Loucy (cell line): ENCODE data around the gene EIF4E2.

Experiments
- H2AFZ ChIP-seq: fragments of 200-600 bp; sonication (generic); 2 replicates; pipeline ENCODE4 v1.6.0; 2016; ENCODE audit warnings: antibody characterized with exemption, mild to moderate bottlenecking, low read length, moderate library complexity
- H3F3A ChIP-seq: fragments of 200-600 bp; 2 replicates; pipeline ENCODE4 v1.6.0; 2016; ENCODE audit warnings: antibody characterized with exemption, low read depth, mild to moderate bottlenecking
- H3K27me3 ChIP-seq: fragments of 200-600 bp; sonication (generic); 2 replicates; pipeline ENCODE4 v1.6.1; 2014; ENCODE audit warnings: low read length, mild to moderate bottlenecking; ENCODE audit not compliant: insufficient read depth, poor library complexity, severe bottlenecking
- H3K36me3 ChIP-seq: fragments of 200-600 bp; sonication (generic); 2 replicates; pipeline ENCODE4 v1.6.1; 2016; ENCODE audit warnings: low read length; ENCODE audit not compliant: insufficient read depth
- H3K4me1 ChIP-seq: fragments of 200-600 bp; sonication (generic); 2 replicates; pipeline ENCODE4 v1.5.1; 2014; ENCODE audit warnings: low read length, mild to moderate bottlenecking; ENCODE audit not compliant: insufficient read depth, poor library complexity, severe bottlenecking
- H3K4me2 ChIP-seq: fragments of 200-600 bp; sonication (generic); 2 replicates; pipeline ENCODE4 v1.6.0; 2014; ENCODE audit warnings: antibody characterized with exemption, low read length, low read depth, mild to moderate bottlenecking; ENCODE audit not compliant: poor library complexity, severe bottlenecking
- H3K4me3 ChIP-seq: fragments of 200-600 bp; sonication (generic); 2 replicates; pipeline ENCODE4 v1.5.1; 2014; ENCODE audit warnings: low read length, mild to moderate bottlenecking, mixed read lengths; ENCODE audit not compliant: poor library complexity, severe bottlenecking
- H3K79me2 ChIP-seq: fragments of 200-600 bp; sonication (generic); 2 replicates; pipeline ENCODE4 v1.6.1; 2014; ENCODE audit warnings: low read length; ENCODE audit not compliant: insufficient read depth
- H3K9ac ChIP-seq: fragments of 200-600 bp; sonication (generic); 2 replicates; pipeline ENCODE4 v1.6.0; 2014; ENCODE audit warnings: mild to moderate bottlenecking, low read depth, low read length, moderate library complexity; ENCODE audit not compliant: poor library complexity, severe bottlenecking
- H3K9me2 ChIP-seq: fragments of 200-600 bp; sonication (generic); replicated peaks from 2 replicates; pipeline ENCODE4 v1.6.1; 2016; ENCODE audit warnings: low read depth, low read length, mixed read lengths
- H3K9me3 ChIP-seq: fragments of 200-600 bp; sonication (generic); 2 replicates; pipeline ENCODE4 v1.6.1; 2014; ENCODE audit warnings: mild to moderate bottlenecking, antibody characterized with exemption, low read length, low read depth; ENCODE audit not compliant: insufficient read depth
- H4K20me1 ChIP-seq: fragments of 200-600 bp; sonication (generic); 2 replicates; pipeline ENCODE4 v1.6.0; 2014; ENCODE audit warnings: antibody characterized with exemption, low read length, mild to moderate bottlenecking; ENCODE audit not compliant: insufficient read depth, poor library complexity, severe bottlenecking
- EZH2phosphoT487 ChIP-seq: fragments of 200-600 bp; IDR thresholded peaks from 2 replicates; pipeline ENCODE4 v1.6.1; 2018; ENCODE audit warnings: antibody characterized with exemption, mild to moderate bottlenecking, moderate library complexity, borderline replicate concordance
- TF ChIP-seq, protein P1 (sequence below): fragments of 200-600 bp; sonication (generic); conservative IDR thresholded peaks from 2 replicates; pipeline ENCODE4 v1.5.1; 2014; ENCODE audit warnings: mild to moderate bottlenecking, antibody characterized with exemption, low read length

Gene EIF4E2

DNA sequence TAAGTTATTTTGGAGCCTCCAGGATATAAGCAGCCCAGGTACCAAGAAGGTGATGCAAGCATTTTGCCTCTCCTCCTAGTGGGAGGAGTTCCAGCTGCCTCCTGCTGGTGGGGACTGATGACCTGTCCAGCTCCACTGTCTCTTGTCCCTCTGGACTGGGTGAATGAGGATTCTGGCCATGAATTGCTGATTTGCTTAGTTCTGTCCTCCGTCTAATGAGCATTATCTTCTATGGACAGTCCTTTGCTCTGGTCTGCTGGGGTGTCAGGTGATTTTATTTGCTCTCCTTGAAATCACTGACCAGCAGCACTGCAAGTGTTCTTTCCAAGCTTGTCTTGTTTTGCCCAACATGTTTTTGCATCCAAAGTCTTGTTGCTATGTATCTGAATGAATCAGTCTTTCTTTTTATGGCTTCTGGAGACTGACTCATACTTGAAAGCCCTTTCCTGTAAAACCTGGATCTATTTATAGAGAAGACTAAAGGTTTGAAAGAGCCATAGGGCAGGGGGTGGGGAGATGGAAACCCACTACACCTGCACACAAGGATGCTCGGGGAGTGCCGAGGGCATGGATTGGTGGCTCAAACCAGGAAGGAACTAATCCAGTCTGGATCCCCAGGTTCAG lies 42.4 kb downstream of the EIF4E2 start:
- no peak overlapping the region for H3K4me2 ChIP-seq

DNA sequence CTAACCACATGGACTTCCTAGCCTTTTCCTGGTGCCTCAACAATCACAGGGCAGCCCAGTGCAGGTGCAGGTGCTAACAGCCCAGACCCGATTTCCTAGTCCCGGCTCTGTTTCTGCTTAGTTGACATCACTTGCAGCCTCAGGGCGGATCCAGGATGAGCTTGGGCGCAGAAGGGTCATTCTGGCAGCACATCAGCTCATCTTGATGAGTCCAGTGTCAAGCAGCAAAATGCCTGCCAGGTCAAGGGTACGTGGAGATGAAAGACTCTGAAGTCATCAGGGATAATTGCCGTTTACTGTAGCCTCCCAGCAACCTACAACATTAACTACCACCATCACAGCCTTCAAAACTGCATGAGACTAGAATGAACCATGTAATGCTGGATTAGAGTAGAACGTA lies 43.5 kb downstream of the EIF4E2 start:
- no peaks in the 10 kb centered on the region for H3K79me2 ChIP-seq
- H2AFZ ChIP-seq = no peak overlapping the region
- H3F3A ChIP-seq = no peaks in the 10 kb centered on the region
- H4K20me1 ChIP-seq = no peaks in the 10 kb centered on the region
- no peak overlapping the region for H3K4me2 ChIP-seq
- H3K36me3 ChIP-seq = no peaks in the 10 kb centered on the region
- peaks cover 5% of the 10 kb centered on the region for H3K4me1 ChIP-seq
- H3K27me3 ChIP-seq = no peaks in the 10 kb centered on the region
- H3K9me3 ChIP-seq = no peaks in the 10 kb centered on the region
- TF ChIP-seq EZH2phosphoT487 = no peak
- TF ChIP-seq, protein P1, sequence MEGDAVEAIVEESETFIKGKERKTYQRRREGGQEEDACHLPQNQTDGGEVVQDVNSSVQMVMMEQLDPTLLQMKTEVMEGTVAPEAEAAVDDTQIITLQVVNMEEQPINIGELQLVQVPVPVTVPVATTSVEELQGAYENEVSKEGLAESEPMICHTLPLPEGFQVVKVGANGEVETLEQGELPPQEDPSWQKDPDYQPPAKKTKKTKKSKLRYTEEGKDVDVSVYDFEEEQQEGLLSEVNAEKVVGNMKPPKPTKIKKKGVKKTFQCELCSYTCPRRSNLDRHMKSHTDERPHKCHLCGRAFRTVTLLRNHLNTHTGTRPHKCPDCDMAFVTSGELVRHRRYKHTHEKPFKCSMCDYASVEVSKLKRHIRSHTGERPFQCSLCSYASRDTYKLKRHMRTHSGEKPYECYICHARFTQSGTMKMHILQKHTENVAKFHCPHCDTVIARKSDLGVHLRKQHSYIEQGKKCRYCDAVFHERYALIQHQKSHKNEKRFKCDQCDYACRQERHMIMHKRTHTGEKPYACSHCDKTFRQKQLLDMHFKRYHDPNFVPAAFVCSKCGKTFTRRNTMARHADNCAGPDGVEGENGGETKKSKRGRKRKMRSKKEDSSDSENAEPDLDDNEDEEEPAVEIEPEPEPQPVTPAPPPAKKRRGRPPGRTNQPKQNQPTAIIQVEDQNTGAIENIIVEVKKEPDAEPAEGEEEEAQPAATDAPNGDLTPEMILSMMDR = no peak
- H3K9me2 ChIP-seq = no peaks in the 10 kb centered on the region
- no peak overlapping the region for H3K4me3 ChIP-seq
- H3K9ac ChIP-seq = no peak overlapping the region

More for the DNA sequence above, 42.4 kb downstream of the EIF4E2 start:
- Histone ChIP-seq H3K79me2 (no peaks in the 10 kb centered on the region), H3K9me3 (no peaks in the 10 kb centered on the region), H3K36me3 (no peaks in the 10 kb centered on the region), H3K4me1 (peaks cover 5% of the 10 kb centered on the region), H3K9ac (no peak overlapping the region), H4K20me1 (no peaks in the 10 kb centered on the region), H3F3A (no peaks in the 10 kb centered on the region), H3K27me3 (no peaks in the 10 kb centered on the region), H3K4me3 (no peak overlapping the region), H2AFZ (no peak overlapping the region), H3K9me2 (no peaks in the 10 kb centered on the region)
- TF ChIP-seq, protein P1 = no peak
- no peak for TF ChIP-seq EZH2phosphoT487

DNA sequence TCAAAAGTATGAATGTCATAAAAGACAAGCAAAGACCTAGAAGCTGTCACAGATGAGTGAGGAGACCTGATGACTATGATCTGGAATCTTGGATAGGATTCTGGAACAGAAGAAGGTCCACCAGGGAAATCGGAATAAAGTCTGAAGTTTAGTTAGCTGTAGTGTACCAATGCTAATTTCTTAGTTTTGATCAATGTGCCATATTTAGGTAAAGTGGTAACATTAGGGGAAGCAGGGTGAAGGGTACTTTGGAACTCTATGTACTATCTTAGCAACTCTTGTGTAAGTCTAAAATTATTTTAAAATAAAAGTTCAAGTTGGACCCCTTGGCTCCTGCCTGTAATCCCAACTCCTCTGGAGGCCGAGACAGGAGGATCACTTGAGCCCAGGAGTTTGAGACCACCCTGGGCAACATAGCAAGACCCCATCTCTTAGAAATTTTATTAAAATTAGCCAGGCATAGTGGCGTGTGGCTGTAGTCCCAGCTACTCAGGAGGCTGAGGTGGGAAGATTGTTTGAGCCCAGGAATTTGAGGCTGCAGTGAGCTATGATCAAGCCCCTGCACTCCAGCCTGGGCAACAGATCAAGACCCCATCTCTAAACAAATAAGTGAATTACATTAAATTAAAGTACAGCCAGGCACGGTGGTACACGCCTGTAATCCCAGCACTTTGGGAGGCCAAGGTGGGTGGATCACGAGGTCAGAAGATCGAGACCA lies 47.0 kb downstream of the EIF4E2 start:
- H3K9ac ChIP-seq = no peak overlapping the region
- no peaks in the 10 kb centered on the region for H3K79me2 ChIP-seq
- H3F3A ChIP-seq = no peaks in the 10 kb centered on the region
- H3K4me2 ChIP-seq = no peak overlapping the region
- no peaks in the 10 kb centered on the region for H3K36me3 ChIP-seq
- no peak for TF ChIP-seq EZH2phosphoT487
- TF ChIP-seq, protein P1 = no peak
- H3K9me3 ChIP-seq = no peaks in the 10 kb centered on the region
- no peaks in the 10 kb centered on the region for H4K20me1 ChIP-seq
- H3K4me1 ChIP-seq = peaks cover 5% of the 10 kb centered on the region
- H3K27me3 ChIP-seq = no peaks in the 10 kb centered on the region
- no peak overlapping the region for H3K4me3 ChIP-seq
- no peak overlapping the region for H2AFZ ChIP-seq
- no peaks in the 10 kb centered on the region for H3K9me2 ChIP-seq
